GM12873 (cell line): ENCODE measurements around the gene GET4.

Source experiments
- TF ChIP-seq, protein P1 (sequence below): IDR thresholded peaks from 2 replicates; pipeline ENCODE4 v1.5.1; 2012; ENCODE audit warnings: low read depth, mild to moderate bottlenecking, moderate library complexity, low read length, control low read depth; ENCODE audit not compliant: insufficient read depth; ENCODE audit errors: missing control alignments

The GET4 gene

DNA sequence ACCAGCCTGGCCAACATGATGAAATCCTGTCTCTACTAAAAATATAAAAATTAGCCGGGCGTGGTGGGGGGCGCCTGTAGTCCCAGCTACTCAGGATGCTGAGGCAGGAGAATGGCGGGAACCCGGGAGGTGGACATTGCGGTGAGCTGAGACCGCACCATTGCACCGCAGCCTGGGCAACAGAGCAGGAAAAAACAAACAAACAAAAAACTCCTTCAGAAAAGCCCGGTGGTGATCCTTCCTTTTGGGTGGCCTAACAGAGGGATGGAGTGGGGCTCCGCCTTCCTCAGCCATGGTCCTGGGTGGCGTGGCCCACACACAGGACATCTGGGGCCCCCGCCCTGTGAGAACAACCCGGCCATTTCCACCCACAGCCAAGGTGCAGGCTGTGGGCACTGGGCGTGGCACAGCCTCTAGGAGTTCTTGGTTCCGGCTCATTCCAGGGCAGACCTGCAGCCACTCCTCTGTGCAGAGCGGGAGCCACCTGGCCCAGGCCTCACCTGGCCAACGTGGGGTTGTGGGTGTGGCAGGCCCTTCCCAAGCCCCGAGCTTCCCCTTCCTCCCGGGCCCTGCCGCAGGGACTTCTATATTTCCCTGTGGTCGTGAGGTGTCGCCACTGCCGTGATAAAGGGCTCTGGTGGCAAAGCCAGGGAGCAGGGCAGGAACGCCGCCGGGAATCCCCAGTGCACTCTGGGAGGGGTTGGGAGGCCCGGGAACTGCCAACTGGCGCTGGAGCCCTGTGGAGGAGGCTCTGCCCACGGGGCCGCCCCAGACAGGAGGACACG, 37.6 kb downstream of the GET4 start:
- TF ChIP-seq, protein P1, sequence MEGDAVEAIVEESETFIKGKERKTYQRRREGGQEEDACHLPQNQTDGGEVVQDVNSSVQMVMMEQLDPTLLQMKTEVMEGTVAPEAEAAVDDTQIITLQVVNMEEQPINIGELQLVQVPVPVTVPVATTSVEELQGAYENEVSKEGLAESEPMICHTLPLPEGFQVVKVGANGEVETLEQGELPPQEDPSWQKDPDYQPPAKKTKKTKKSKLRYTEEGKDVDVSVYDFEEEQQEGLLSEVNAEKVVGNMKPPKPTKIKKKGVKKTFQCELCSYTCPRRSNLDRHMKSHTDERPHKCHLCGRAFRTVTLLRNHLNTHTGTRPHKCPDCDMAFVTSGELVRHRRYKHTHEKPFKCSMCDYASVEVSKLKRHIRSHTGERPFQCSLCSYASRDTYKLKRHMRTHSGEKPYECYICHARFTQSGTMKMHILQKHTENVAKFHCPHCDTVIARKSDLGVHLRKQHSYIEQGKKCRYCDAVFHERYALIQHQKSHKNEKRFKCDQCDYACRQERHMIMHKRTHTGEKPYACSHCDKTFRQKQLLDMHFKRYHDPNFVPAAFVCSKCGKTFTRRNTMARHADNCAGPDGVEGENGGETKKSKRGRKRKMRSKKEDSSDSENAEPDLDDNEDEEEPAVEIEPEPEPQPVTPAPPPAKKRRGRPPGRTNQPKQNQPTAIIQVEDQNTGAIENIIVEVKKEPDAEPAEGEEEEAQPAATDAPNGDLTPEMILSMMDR = no peak

DNA sequence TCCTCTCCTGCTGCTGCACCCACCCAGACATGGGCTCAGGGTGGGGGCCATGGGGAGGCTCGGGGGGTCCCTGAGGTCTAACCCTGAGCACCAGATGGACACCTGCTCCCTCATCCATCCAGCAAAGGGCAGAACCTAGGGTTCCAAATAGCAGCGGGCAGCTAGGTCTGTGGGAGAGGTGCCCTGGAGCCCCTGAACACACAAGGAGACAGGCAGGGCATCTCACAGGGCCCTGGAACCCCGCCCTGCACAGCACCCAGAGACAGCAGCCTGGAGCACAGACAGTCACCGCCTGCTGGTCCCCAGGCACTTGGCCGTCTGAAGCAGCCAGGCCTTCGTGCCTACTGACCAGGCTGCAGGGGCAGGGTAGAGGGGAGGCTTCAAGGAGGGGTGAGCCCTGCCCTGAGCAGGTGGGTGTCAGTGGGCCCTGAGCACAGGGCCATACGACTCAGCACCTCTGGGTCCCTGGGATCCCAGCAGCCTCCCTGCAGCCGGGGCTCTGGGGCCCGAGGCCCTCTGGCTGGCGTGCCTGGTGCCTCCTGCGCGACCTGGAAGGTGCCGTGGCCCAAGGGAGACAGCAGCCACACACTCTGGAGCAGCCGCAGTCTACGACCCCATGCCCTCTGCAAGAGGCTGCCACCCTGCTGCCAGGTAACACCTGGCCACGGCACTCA, 38.3 kb downstream of the GET4 start:
- TF ChIP-seq, protein P1 = no peak

DNA sequence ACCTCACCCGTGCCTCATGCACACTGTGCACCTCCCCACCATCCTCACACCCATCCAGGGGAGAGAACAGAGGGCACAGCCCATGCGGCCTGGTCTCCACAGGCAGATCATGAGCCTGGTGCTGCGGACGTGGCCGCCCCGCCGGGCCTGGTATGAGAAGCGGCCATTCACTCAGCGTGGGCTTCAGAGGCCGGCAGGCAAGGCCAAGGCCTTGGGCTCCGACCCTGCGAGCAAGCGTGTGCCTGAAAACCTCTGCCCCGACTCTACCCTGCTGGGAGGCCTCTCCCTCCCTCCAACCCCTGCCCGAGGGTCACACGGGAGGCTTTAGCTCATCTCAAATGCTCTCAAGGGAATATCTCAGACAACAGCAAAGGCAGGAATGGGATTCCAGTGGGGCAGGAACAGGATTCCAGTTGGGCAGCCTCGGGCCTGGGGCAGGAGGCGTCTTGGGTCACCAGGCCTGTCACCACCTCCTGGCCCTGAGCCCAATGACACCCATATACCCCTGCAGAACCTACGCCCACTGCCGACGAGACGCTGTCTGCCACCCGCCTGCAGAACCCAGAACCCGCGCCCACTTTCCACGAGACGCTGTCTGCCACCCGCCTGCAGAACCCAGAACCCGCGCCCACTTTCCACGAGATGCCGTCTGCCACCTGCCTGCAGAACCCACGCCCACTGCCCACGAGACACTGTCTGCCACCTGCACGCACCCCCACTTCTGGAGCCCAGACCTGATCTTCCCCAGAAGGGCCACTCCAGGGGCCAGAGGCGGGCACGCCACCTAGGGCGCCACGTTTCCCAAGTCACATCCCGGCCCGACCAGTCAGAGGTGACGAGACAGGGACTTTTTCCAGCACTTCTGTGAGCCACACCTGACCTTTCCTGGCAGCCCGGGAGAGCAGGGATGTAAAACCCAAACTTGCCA, 39.2 kb downstream of the GET4 start:
- TF ChIP-seq, protein P1 = no peak

DNA sequence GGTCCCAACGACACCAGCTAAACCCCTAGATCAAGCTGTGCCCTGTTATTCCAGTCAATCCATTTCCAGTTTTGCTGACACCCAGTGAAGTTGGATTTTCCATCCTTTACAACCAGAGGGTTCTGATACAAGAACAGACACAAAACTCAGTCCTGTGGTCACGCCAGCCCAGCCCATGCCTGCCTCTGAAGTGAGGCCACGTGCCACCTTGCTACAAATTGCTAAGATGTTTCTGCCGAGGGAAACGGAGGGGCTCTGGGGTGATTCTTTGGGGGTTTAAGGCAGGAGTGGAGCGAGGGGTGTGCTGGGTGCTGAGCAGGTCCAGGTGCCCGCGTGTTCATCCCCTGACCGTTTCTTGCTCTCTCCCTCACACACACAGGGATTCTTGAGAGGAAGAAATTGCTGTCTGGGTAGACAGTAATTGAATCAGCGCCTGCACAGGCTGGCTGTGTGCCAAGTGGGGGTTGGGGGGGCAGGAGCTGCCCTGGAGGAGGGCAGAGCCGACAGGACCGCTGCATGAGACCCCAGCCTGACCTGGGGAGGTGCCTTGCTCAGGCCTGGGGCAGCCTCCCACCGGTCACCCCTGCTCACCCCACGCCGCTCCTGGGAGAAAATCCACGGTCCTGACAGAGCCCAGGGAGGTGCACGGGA, 40.1 kb downstream of the GET4 start:
- TF ChIP-seq, protein P1 = no peak

DNA sequence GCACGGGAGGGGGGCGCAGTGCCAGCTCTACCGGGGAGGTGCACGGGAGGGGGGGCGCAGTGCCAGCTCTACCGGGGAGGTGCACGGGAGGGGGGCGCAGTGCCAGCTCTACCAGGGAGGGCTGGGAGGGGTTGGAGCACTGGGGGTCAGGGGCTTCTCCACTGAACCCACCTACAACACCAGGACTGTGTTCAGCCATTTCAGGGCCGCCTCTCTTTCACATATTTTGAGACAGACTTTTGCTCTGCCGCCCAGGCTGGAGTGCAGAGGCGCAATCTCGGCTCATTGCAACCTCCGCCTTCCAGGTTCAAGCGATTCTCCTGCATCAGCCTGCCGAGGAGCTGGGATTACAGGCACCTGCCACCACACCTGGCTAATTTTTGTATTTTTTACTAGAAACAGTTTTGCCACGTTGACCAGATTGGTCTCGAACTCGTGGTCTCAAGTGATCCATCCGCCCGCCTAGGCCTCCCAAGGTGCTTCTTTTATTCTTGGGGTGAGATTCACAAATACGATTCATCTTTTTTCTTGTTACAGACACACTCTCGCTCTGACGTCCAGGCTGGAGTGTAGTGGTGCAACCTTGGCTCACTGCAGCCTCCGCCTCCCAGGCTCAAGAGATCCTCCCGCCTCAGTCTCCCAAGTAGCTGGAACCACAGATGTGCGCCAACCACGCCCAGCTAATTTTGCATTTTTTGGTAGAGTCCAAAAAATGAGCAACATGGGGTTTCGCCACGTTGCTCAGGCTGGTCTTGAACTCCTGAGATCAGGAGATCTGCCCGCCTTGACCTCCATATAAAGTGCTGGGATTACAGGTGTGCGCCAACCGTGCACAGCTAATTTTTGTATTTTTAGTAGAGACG, 41.1 kb downstream of the GET4 start:
- TF ChIP-seq, protein P1 = no peak

DNA sequence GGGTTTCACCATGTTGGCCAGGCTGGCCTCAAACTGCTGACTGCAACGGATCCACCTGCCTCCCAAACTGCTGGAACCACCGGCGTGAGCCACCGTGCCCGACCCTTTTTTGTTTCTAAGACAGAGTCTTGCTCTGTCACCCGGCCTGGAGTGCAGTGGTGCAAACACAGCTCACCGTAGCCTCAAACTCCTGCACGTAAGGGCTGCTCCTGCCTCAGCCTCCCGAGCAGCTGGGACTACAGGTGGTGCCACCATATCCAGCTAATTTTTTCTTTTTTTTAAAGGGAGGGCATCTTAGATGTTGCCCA, 41.7 kb downstream of the GET4 start:
- TF ChIP-seq, protein P1 = no peak
